K562 (cell line): Measurements from ENCODE around the gene AMFR. TPM values are rescaled to one million over a fixed set of nuclear protein-coding genes. Genes with fewer than 3 reads are reported as not detected.
A peak's percentile ranks its signal among the peaks of the same experiment; 100 is the strongest.

Experiments used
- BRD9 ChIP-seq: fragments of 450-650 bp; IDR thresholded peaks from 2 replicates; pipeline ENCODE4 v1.6.1; 2018; ENCODE audit warnings: low read depth; ENCODE audit not compliant: partially characterized antibody
- CCNT2 ChIP-seq: IDR thresholded peaks from 2 replicates; pipeline ENCODE4 v1.6.1; 2011; ENCODE audit warnings: borderline replicate concordance, low read depth, mild to moderate bottlenecking, moderate library complexity, mixed read lengths, low read length; ENCODE audit not compliant: insufficient read length; ENCODE audit errors: extremely low read depth
- CHCHD3 ChIP-seq: fragments of 250-450 bp; sonication (Bioruptor Pico); IDR thresholded peaks from 2 replicates; pipeline ENCODE4 v2.1.2; 2022; ENCODE audit warnings: mild to moderate bottlenecking
- ETV5 ChIP-seq: sonication (generic); formaldehyde crosslinking; IDR thresholded peaks from 2 replicates; pipeline ENCODE4 v1.4.0; 2020; ENCODE audit warnings: low read depth, mild to moderate bottlenecking, missing genetic modification reagents
- EWSR1 ChIP-seq: fragments of 450-650 bp; IDR thresholded peaks from 2 replicates; pipeline ENCODE4 v1.6.1; 2018; ENCODE audit warnings: borderline replicate concordance, mild to moderate bottlenecking, low read depth, moderate library complexity; ENCODE audit not compliant: partially characterized antibody
- GABPA ChIP-seq: fragments of 200-800 bp; sonication (Bioruptor generic); conservative IDR thresholded peaks from 2 replicates; pipeline ENCODE4 v1.6.1; 2016; ENCODE audit warnings: low read depth, missing genetic modification characterization, missing compliant biosample characterization
- HNRNPK ChIP-seq: fragments of 200-400 bp; formaldehyde crosslinking; IDR thresholded peaks from one replicate; pipeline ENCODE4 v1.6.1; 2018; ENCODE audit warnings: mild to moderate bottlenecking, low read depth, low read length; ENCODE audit not compliant: poor library complexity, severe bottlenecking
- ILF3 ChIP-seq: fragments of 450-650 bp; IDR thresholded peaks from 2 replicates; pipeline ENCODE4 v1.6.1; 2018; ENCODE audit warnings: antibody characterized with exemption, mild to moderate bottlenecking, moderate library complexity, borderline replicate concordance
- IRF2 ChIP-seq: sonication (generic); formaldehyde crosslinking; IDR thresholded peaks from 2 replicates; pipeline ENCODE4 v1.8.1; 2022; ENCODE audit warnings: mild to moderate bottlenecking, missing genetic modification reagents
- MCM3 ChIP-seq: fragments of 450-650 bp; IDR thresholded peaks from 2 replicates; pipeline ENCODE4 v1.6.1; 2016
- MCM5 ChIP-seq: fragments of 450-650 bp; IDR thresholded peaks from 2 replicates; pipeline ENCODE4 v1.6.1; 2016; ENCODE audit warnings: low read depth
- MNT ChIP-seq, 2 experiments: fragments of 450-650 bp; conservative IDR thresholded peaks; 2 replicates each; pipeline ENCODE4 v1.6.1; 2017; ENCODE audit warnings: mild to moderate bottlenecking in 2 of 2, moderate library complexity in 2 of 2
- NELFE ChIP-seq: IDR thresholded peaks from 2 replicates; pipeline ENCODE4 v1.6.1; 2011; ENCODE audit warnings: mild to moderate bottlenecking; ENCODE audit not compliant: insufficient read depth, insufficient read length
- POU5F1 ChIP-seq: fragments of 150-350 bp; IDR thresholded peaks from 2 replicates; pipeline ENCODE4 v1.6.1; 2014; ENCODE audit warnings: borderline replicate concordance, low read length, low read depth, mild to moderate bottlenecking; ENCODE audit not compliant: partially characterized antibody
- RBBP5 ChIP-seq: fragments of 200-600 bp; sonication (generic); IDR thresholded peaks from 2 replicates; pipeline ENCODE4 v1.6.1; 2012; ENCODE audit warnings: borderline replicate concordance, mild to moderate bottlenecking, low read length, control low read depth, inconsistent platforms; ENCODE audit not compliant: insufficient read depth, poor library complexity, severe bottlenecking
- RCOR1 ChIP-seq, 2 experiments: IDR thresholded peaks; 2 replicates each; pipeline ENCODE4 v1.6.1; 2012; ENCODE audit warnings: low read depth in 2 of 2, low read length in 2 of 2, borderline replicate concordance in 1 of 2, improper control_type of control experiment in 1 of 2
- SIN3A ChIP-seq, 2 experiments: fragments of 150-350 bp in 1 of 2; IDR thresholded peaks; 2 replicates each; pipeline ENCODE4 v1.6.1; 2011 to 2016; ENCODE audit warnings: borderline replicate concordance in 2 of 2, low read depth in 2 of 2, low read length in 2 of 2, mild to moderate bottlenecking in 2 of 2, moderate library complexity in 2 of 2; ENCODE audit not compliant: control insufficient read depth in 1 of 2
- TBP ChIP-seq: optimal IDR thresholded peaks from 2 replicates; pipeline ENCODE3; 2011; ENCODE audit warnings: low read depth, low read length, improper control_type of control experiment
- ZBTB11 ChIP-seq, 3 experiments: fragments of 200-800 bp in 1 of 3; fragments of 250-450 bp in 1 of 3; fragments of 450-650 bp in 1 of 3; sonication (Bioruptor Pico) in 1 of 3; sonication (Bioruptor generic) in 1 of 3; formaldehyde crosslinking in 1 of 3; IDR thresholded peaks; 2 replicates each; pipeline versions ENCODE4 v1.6.1 to v1.8.0; 2016 to 2022; ENCODE audit warnings: mild to moderate bottlenecking in 2 of 3, missing genetic modification characterization in 2 of 3, missing compliant biosample characterization in 1 of 3, moderate library complexity in 1 of 3
- ZFP36 ChIP-seq: fragments of 150-350 bp; IDR thresholded peaks from 2 replicates; pipeline ENCODE4 v1.6.1; 2018; ENCODE audit warnings: low read length, low read depth; ENCODE audit not compliant: partially characterized antibody
- ZNF239 ChIP-seq: fragments of 250-450 bp; sonication (Bioruptor Pico); IDR thresholded peaks from 2 replicates; pipeline ENCODE4 v1.4.0; 2020; ENCODE audit warnings: mild to moderate bottlenecking
- ZSCAN32 ChIP-seq: fragments of 450-650 bp; formaldehyde crosslinking; IDR thresholded peaks from 2 replicates; pipeline ENCODE4 v1.4.0; 2020; ENCODE audit warnings: mild to moderate bottlenecking, moderate library complexity
- polyA plus RNA-seq, 8 experiments: library from polyadenylated mRNA; depleted of rRNA in 4 of 8; stranded (reverse) in 5 of 8; unstranded in 3 of 8; fragments of >200 nt; fragmentation: Nextera tagmentation in 2 of 8; fragmentation: Illumina TruSeq in 1 of 8; extraction: Ambion mirVana in 2 of 8; extraction: Trizol in 1 of 8; gene quantifications; 2 replicates each; pipeline versions ENCODE4 v1.2.1 to v1.2.3, GENCODE V29; 2011 to 2014; ENCODE audit warnings: inconsistent platforms in 1 of 8, missing spikeins in 1 of 8
- total RNA-seq, 7 experiments: library from RNA; depleted of rRNA in 6 of 7; stranded (reverse); fragments of >200 nt in 6 of 7; fragmentation: Illumina TruSeq in 2 of 7; extraction: Trizol in 2 of 7; gene quantifications; 2 replicates each; pipeline versions ENCODE4 v1.2.1 to v1.2.3, GENCODE V29; 2011 to 2021; ENCODE audit warnings: low replicate concordance in 1 of 7

The AMFR gene
- total and polyA plus RNA-seq, 9 of the 15 experiments (the other 6 are each of a cell fraction or from before 2014, with no cell fraction given) = 15.6 to 113 (median 58.4) TPM

GRCh38 chr16:56450986-56451752 lies 25.8 kb upstream of the AMFR start, which contains the start of the genes NUDT21 and OGFOD1 (continued):
- TF ChIP-seq ZSCAN32 (CRISPR knock-in tag) = no peak
- TF ChIP-seq MCM3 = no peak
- TF ChIP-seq BRD9 = peak; percentile 18
- peak in 1 of 2 experiments; percentile 33; a peak in 2 of 4 replicates for TF ChIP-seq SIN3A (IDR thresholded peaks at IDR 0.05; ENCODE audit: borderline replicate concordance in 2 of 2, control insufficient read depth in 1 of 2, low read depth in 2 of 2, low read length in 2 of 2)
- no peak for TF ChIP-seq NELFE
- no peak for TF ChIP-seq MCM5
- TF ChIP-seq ZNF239 = no peak
- no peak for TF ChIP-seq POU5F1
- no peak for TF ChIP-seq HNRNPK
- no peak for TF ChIP-seq CHCHD3 (CRISPR knock-in tag)
- TF ChIP-seq RBBP5 = peak; percentile 90
- peak in 1 of 3 experiments; percentile 76; a peak in 2 of 6 replicates for TF ChIP-seq ZBTB11 (CRISPR knock-in tag; IDR thresholded peaks at IDR 0.05)
- TF ChIP-seq MNT (conservative IDR thresholded peaks at IDR 0.05) = peak; percentile 71 to 94
- TF ChIP-seq TBP = peak; percentile 83
- 0 out of 4 replicates have a peak, but pooled peaks of 1 of the 2 experiments have one; percentile 16 for TF ChIP-seq RCOR1 (IDR thresholded peaks at IDR 0.05; ENCODE audit: borderline replicate concordance in 1 of 2, low read depth in 2 of 2, low read length in 2 of 2)
- 0 out of 2 replicates have a peak, but pooled peaks have one; percentile 52 for TF ChIP-seq IRF2 (CRISPR knock-in tag)
- TF ChIP-seq ZFP36 = no peak
- peak; percentile 80; the same call in 1 of the 2 replicates for TF ChIP-seq ETV5 (CRISPR knock-in tag)
- peak; percentile 99 for TF ChIP-seq GABPA (tag)
- no peak for TF ChIP-seq ILF3
- TF ChIP-seq CCNT2 = no peak
- no peak for TF ChIP-seq EWSR1
